GM23338 (cell line): Measurements from ENCODE around the gene SLC4A4. TPM values are rescaled to one million over a fixed set of nuclear protein-coding genes. Genes with fewer than 3 reads are reported as not detected.
A peak's percentile ranks its signal among the peaks of the same experiment; 100 is the strongest.

Experiments
- ATAC-seq: fragments of 200-7000 bp; cut with Tn5 transposase; 3 replicates; pipeline ENCODE4 v1.9.1; 2020
- DNase-seq: peaks from one replicate; pipeline ENCODE4 v3.0.0-alpha.2; 2015; ENCODE audit warnings: low spot score
- H2AFZ ChIP-seq: fragments of 200-600 bp; sonication (generic); 2 replicates; pipeline ENCODE4 v1.8.0; 2016; ENCODE audit warnings: antibody characterized with exemption, mild to moderate bottlenecking, moderate library complexity
- H3F3A ChIP-seq: fragments of 200-600 bp; sonication (generic); replicated peaks from 2 replicates; pipeline ENCODE4 v1.8.0; 2017; ENCODE audit warnings: antibody characterized with exemption, mixed run types, low read depth
- H3K27ac ChIP-seq: fragments of 200-600 bp; sonication (generic); 2 replicates; pipeline ENCODE4 v1.6.1; 2016; ENCODE audit warnings: low read depth
- H3K27me3 ChIP-seq: fragments of 200-600 bp; sonication (generic); 2 replicates; pipeline ENCODE4 v1.8.0; 2016; ENCODE audit warnings: mild to moderate bottlenecking, mixed run types, moderate library complexity; ENCODE audit not compliant: insufficient read depth
- H3K36me3 ChIP-seq: fragments of 200-600 bp; sonication (generic); 2 replicates; pipeline ENCODE4 v1.8.0; 2016; ENCODE audit warnings: mild to moderate bottlenecking; ENCODE audit not compliant: insufficient read depth
- H3K4me1 ChIP-seq: fragments of 200-600 bp; sonication (generic); 2 replicates; pipeline ENCODE4 v1.8.0; 2016; ENCODE audit warnings: mild to moderate bottlenecking, moderate library complexity; ENCODE audit not compliant: insufficient read depth
- H3K4me2 ChIP-seq: fragments of 200-600 bp; sonication (generic); 2 replicates; pipeline ENCODE4 v1.7.1; 2017; ENCODE audit warnings: mixed run types
- H3K4me3 ChIP-seq: fragments of 200-600 bp; sonication (generic); 2 replicates; pipeline ENCODE4 v1.6.1; 2016; ENCODE audit warnings: mixed run types
- H3K79me2 ChIP-seq: fragments of 200-600 bp; sonication (generic); replicated peaks from 2 replicates; pipeline ENCODE4 v1.8.0; 2017; ENCODE audit warnings: mild to moderate bottlenecking; ENCODE audit not compliant: insufficient read depth
- H3K9me2 ChIP-seq: fragments of 200-600 bp; sonication (generic); 2 replicates; pipeline ENCODE4 v1.8.0; 2017; ENCODE audit not compliant: insufficient read depth
- H4K20me1 ChIP-seq: fragments of 200-600 bp; sonication (generic); replicated peaks from 2 replicates; pipeline ENCODE4 v1.8.0; 2017; ENCODE audit warnings: mild to moderate bottlenecking; ENCODE audit not compliant: insufficient read depth
- H3K27ac Mint-ChIP-seq: 2 replicates; pipeline ENCODE4 v1.8.0; 2020; ENCODE audit warnings: inconsistent platforms, mild to moderate bottlenecking, moderate library complexity, mixed read lengths
- H3K27me3 Mint-ChIP-seq: 3 replicates; pipeline ENCODE4 v1.8.0; 2022; ENCODE audit warnings: low read depth, mild to moderate bottlenecking, moderate library complexity, mixed read lengths, inconsistent platforms; ENCODE audit not compliant: insufficient read depth, poor library complexity
- H3K36me3 Mint-ChIP-seq: 3 replicates; pipeline ENCODE4 v1.8.0; 2021; ENCODE audit warnings: low read depth, mild to moderate bottlenecking, inconsistent platforms, moderate library complexity, mixed read lengths
- H3K4me1 Mint-ChIP-seq: 3 replicates; pipeline ENCODE4 v1.8.0; 2020; ENCODE audit warnings: mild to moderate bottlenecking, inconsistent platforms, mixed read lengths
- H3K4me3 Mint-ChIP-seq: 3 replicates; pipeline ENCODE4 v1.8.0; 2021; ENCODE audit warnings: moderate library complexity, mild to moderate bottlenecking, inconsistent platforms, mixed read lengths
- H3K9me3 Mint-ChIP-seq: 3 replicates; pipeline ENCODE4 v1.8.0; 2020; ENCODE audit warnings: moderate library complexity, mild to moderate bottlenecking, inconsistent platforms, mixed read lengths
- CREB1 ChIP-seq: fragments of 250-450 bp; sonication (Bioruptor Pico); IDR thresholded peaks from 2 replicates; pipeline ENCODE4 v1.5.0; 2020; ENCODE audit warnings: low read depth, mild to moderate bottlenecking, moderate library complexity
- ETS1 ChIP-seq: IDR thresholded peaks from 2 replicates; pipeline ENCODE4 v1.6.1; 2016; ENCODE audit warnings: antibody characterized with exemption
- EZH2 ChIP-seq: fragments of 200-600 bp; sonication (generic); IDR thresholded peaks from one replicate; pipeline ENCODE4 v1.8.0; 2017; ENCODE audit warnings: antibody characterized with exemption, mild to moderate bottlenecking, low read depth; ENCODE audit not compliant: unreplicated experiment
- EZH2phosphoT487 ChIP-seq: fragments of 200-600 bp; sonication (generic); IDR thresholded peaks from one replicate; pipeline ENCODE4 v1.8.1; 2018; ENCODE audit warnings: antibody characterized with exemption; ENCODE audit not compliant: unreplicated experiment
- JUNB ChIP-seq: IDR thresholded peaks from one replicate; pipeline ENCODE4 v1.6.1; 2016; ENCODE audit warnings: antibody characterized with exemption; ENCODE audit not compliant: unreplicated experiment
- NANOG ChIP-seq: IDR thresholded peaks from 2 replicates; pipeline ENCODE4 v1.6.1; 2016; ENCODE audit warnings: antibody characterized with exemption, borderline replicate concordance
- POLR2AphosphoS5 ChIP-seq: IDR thresholded peaks from 2 replicates; pipeline ENCODE4 v1.6.1; 2016; ENCODE audit warnings: antibody characterized with exemption, low read depth
- STAT1 ChIP-seq: IDR thresholded peaks from one replicate; pipeline ENCODE4 v1.6.1; 2016; ENCODE audit warnings: antibody characterized with exemption; ENCODE audit not compliant: unreplicated experiment
- ZNF114 ChIP-seq: fragments of 250-450 bp; sonication (Bioruptor Pico); IDR thresholded peaks from 2 replicates; pipeline ENCODE4 v1.5.0; 2020; ENCODE audit warnings: mild to moderate bottlenecking, moderate library complexity
- ZNF331 ChIP-seq: fragments of 250-450 bp; sonication (Bioruptor Pico); IDR thresholded peaks from 2 replicates; pipeline ENCODE4 v1.5.0; 2020; ENCODE audit warnings: low read depth, mild to moderate bottlenecking, moderate library complexity
- polyA plus RNA-seq: library from polyadenylated mRNA; unstranded; fragments of >200 nt; fragmentation: Nextera tagmentation; extraction: Ambion mirVana; gene quantifications from 2 replicates; pipeline ENCODE4 v1.2.1, GENCODE V29; 2016
- total RNA-seq: library from RNA; depleted of rRNA; stranded (reverse); fragments of >200 nt; shearing (Covaris generic); gene quantifications from 2 replicates; pipeline ENCODE4 v1.2.3, GENCODE V29; 2014
- TF ChIP-seq, protein P1 (sequence below): fragments of 250-450 bp; sonication (Bioruptor Pico); IDR thresholded peaks from 2 replicates; pipeline ENCODE4 v1.5.0; 2020; ENCODE audit warnings: mild to moderate bottlenecking, moderate library complexity
- TF ChIP-seq, protein P2 (sequence below), 2 experiments: fragments of 200-600 bp in 1 of 2; sonication (generic) in 1 of 2; conservative IDR thresholded peaks; 2 replicates each; pipeline versions ENCODE4 v1.5.1 to v1.6.1; 2016 to 2017; ENCODE audit warnings: antibody characterized with exemption in 2 of 2, low read depth in 2 of 2, mild to moderate bottlenecking in 2 of 2, moderate library complexity in 1 of 2
- TF ChIP-seq, protein P3 (sequence below): IDR thresholded peaks from one replicate; pipeline ENCODE4 v1.6.1; 2018; ENCODE audit warnings: antibody characterized with exemption; ENCODE audit not compliant: unreplicated experiment

SLC4A4 gene
- total and polyA plus RNA-seq, 2 experiments from 2014 or later: 1.0 to 1.5 TPM

- H3K4me3 Mint-ChIP-seq: no peak overlapping the region
- Histone ChIP-seq H3K4me3 (no peak overlapping the region), H2AFZ (0 out of 2 replicates have a peak overlapping the region, but pooled peaks have one; percentile 4), H3K27ac (no peak overlapping the region), H3K9me2 (no peaks in the 10 kb centered on the region), H3K27me3 (no peaks in the 10 kb centered on the region), H4K20me1 (no peaks in the 10 kb centered on the region), H3F3A (no peaks in the 10 kb centered on the region), H3K4me1 (peaks cover 3% of the 10 kb centered on the region; the same call in 1 of the 2 replicates), H3K4me2 (no peak overlapping the region), H3K36me3 (no peaks in the 10 kb centered on the region), H3K79me2 (no peaks in the 10 kb centered on the region)
- no peak for DNase-seq
- TF ChIP-seq ETS1 (no peak), ZNF114 (CRISPR knock-in tag) (no peak), EZH2 (no peak), NANOG (no peak), JUNB (no peak), ZNF331 (CRISPR knock-in tag) (no peak), POLR2AphosphoS5 (no peak), CREB1 (no peak), STAT1 (no peak), EZH2phosphoT487 (no peak)
- TF ChIP-seq, protein P1, sequence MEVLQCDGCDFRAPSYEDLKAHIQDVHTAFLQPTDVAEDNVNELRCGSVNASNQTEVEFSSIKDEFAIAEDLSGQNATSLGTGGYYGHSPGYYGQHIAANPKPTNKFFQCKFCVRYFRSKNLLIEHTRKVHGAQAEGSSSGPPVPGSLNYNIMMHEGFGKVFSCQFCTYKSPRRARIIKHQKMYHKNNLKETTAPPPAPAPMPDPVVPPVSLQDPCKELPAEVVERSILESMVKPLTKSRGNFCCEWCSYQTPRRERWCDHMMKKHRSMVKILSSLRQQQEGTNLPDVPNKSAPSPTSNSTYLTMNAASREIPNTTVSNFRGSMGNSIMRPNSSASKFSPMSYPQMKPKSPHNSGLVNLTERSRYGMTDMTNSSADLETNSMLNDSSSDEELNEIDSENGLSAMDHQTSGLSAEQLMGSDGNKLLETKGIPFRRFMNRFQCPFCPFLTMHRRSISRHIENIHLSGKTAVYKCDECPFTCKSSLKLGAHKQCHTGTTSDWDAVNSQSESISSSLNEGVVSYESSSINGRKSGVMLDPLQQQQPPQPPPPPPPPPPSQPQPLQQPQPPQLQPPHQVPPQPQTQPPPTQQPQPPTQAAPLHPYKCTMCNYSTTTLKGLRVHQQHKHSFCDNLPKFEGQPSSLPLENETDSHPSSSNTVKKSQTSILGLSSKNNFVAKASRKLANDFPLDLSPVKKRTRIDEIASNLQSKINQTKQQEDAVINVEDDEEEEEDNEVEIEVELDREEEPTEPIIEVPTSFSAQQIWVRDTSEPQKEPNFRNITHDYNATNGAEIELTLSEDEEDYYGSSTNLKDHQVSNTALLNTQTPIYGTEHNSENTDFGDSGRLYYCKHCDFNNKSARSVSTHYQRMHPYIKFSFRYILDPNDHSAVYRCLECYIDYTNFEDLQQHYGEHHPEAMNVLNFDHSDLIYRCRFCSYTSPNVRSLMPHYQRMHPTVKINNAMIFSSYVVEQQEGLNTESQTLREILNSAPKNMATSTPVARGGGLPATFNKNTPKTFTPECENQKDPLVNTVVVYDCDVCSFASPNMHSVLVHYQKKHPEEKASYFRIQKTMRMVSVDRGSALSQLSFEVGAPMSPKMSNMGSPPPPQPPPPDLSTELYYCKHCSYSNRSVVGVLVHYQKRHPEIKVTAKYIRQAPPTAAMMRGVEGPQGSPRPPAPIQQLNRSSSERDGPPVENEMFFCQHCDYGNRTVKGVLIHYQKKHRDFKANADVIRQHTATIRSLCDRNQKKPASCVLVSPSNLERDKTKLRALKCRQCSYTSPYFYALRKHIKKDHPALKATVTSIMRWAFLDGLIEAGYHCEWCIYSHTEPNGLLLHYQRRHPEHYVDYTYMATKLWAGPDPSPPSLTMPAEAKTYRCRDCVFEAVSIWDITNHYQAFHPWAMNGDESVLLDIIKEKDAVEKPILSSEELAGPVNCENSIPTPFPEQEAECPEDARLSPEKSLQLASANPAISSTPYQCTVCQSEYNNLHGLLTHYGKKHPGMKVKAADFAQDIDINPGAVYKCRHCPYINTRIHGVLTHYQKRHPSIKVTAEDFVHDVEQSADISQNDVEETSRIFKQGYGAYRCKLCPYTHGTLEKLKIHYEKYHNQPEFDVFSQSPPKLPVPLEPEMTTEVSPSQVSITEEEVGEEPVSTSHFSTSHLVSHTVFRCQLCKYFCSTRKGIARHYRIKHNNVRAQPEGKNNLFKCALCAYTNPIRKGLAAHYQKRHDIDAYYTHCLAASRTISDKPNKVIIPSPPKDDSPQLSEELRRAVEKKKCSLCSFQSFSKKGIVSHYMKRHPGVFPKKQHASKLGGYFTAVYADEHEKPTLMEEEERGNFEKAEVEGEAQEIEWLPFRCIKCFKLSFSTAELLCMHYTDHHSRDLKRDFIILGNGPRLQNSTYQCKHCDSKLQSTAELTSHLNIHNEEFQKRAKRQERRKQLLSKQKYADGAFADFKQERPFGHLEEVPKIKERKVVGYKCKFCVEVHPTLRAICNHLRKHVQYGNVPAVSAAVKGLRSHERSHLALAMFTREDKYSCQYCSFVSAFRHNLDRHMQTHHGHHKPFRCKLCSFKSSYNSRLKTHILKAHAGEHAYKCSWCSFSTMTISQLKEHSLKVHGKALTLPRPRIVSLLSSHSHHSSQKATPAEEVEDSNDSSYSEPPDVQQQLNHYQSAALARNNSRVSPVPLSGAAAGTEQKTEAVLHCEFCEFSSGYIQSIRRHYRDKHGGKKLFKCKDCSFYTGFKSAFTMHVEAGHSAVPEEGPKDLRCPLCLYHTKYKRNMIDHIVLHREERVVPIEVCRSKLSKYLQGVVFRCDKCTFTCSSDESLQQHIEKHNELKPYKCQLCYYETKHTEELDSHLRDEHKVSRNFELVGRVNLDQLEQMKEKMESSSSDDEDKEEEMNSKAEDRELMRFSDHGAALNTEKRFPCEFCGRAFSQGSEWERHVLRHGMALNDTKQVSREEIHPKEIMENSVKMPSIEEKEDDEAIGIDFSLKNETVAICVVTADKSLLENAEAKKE (CRISPR knock-in tag): no peak
- TF ChIP-seq, protein P2, sequence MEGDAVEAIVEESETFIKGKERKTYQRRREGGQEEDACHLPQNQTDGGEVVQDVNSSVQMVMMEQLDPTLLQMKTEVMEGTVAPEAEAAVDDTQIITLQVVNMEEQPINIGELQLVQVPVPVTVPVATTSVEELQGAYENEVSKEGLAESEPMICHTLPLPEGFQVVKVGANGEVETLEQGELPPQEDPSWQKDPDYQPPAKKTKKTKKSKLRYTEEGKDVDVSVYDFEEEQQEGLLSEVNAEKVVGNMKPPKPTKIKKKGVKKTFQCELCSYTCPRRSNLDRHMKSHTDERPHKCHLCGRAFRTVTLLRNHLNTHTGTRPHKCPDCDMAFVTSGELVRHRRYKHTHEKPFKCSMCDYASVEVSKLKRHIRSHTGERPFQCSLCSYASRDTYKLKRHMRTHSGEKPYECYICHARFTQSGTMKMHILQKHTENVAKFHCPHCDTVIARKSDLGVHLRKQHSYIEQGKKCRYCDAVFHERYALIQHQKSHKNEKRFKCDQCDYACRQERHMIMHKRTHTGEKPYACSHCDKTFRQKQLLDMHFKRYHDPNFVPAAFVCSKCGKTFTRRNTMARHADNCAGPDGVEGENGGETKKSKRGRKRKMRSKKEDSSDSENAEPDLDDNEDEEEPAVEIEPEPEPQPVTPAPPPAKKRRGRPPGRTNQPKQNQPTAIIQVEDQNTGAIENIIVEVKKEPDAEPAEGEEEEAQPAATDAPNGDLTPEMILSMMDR (conservative IDR thresholded peaks at IDR 0.05; ENCODE audit: low read depth in 2 of 2): no peak
- TF ChIP-seq, protein P3, sequence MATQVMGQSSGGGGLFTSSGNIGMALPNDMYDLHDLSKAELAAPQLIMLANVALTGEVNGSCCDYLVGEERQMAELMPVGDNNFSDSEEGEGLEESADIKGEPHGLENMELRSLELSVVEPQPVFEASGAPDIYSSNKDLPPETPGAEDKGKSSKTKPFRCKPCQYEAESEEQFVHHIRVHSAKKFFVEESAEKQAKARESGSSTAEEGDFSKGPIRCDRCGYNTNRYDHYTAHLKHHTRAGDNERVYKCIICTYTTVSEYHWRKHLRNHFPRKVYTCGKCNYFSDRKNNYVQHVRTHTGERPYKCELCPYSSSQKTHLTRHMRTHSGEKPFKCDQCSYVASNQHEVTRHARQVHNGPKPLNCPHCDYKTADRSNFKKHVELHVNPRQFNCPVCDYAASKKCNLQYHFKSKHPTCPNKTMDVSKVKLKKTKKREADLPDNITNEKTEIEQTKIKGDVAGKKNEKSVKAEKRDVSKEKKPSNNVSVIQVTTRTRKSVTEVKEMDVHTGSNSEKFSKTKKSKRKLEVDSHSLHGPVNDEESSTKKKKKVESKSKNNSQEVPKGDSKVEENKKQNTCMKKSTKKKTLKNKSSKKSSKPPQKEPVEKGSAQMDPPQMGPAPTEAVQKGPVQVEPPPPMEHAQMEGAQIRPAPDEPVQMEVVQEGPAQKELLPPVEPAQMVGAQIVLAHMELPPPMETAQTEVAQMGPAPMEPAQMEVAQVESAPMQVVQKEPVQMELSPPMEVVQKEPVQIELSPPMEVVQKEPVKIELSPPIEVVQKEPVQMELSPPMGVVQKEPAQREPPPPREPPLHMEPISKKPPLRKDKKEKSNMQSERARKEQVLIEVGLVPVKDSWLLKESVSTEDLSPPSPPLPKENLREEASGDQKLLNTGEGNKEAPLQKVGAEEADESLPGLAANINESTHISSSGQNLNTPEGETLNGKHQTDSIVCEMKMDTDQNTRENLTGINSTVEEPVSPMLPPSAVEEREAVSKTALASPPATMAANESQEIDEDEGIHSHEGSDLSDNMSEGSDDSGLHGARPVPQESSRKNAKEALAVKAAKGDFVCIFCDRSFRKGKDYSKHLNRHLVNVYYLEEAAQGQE: no peak
- H3K27me3 Mint-ChIP-seq: no peaks in the 10 kb centered on the region
- peaks cover 16% of the 10 kb centered on the region for H3K4me1 Mint-ChIP-seq
- no peaks in the 10 kb centered on the region for H3K9me3 Mint-ChIP-seq
- H3K27ac Mint-ChIP-seq: no peak overlapping the region; the same call in 1 of the 2 replicates
- ATAC-seq: no peak
- no peaks in the 10 kb centered on the region for H3K36me3 Mint-ChIP-seq
These were observed 50.5 kb downstream of the SLC4A4 start for GRCh38 chr4:71389149-71389827.
